DND-41 (cell line): Measurements from ENCODE around the gene OR10G4.

Source experiments
- ATAC-seq: fragments of 200-7000 bp; cut with Tn5 transposase; 3 replicates; pipeline ENCODE4 v1.9.1; 2021; ENCODE audit warnings: low read depth; ENCODE audit not compliant: insufficient read depth
- DNase-seq: peaks from one replicate; pipeline ENCODE4 v3.0.0-alpha.2; 2020
- H2AFZ ChIP-seq: 2 replicates; pipeline ENCODE4 v1.6.0; 2012; ENCODE audit warnings: low read depth, low read length
- H3K27ac ChIP-seq: 2 replicates; pipeline ENCODE4 v1.5.1; 2012; ENCODE audit warnings: low read length, inconsistent platforms
- H3K27me3 ChIP-seq: fragments of 200-600 bp; sonication (generic); 2 replicates; pipeline ENCODE4 v1.6.0; 2012; ENCODE audit warnings: low read length, mild to moderate bottlenecking, inconsistent platforms; ENCODE audit not compliant: insufficient read depth, poor library complexity
- H3K36me3 ChIP-seq: 2 replicates; pipeline ENCODE4 v1.5.1; 2012; ENCODE audit warnings: low read length, inconsistent platforms; ENCODE audit not compliant: insufficient read depth
- H3K4me1 ChIP-seq: 2 replicates; pipeline ENCODE4 v1.5.1; 2012; ENCODE audit warnings: mild to moderate bottlenecking, low read length; ENCODE audit not compliant: insufficient read depth
- H3K4me2 ChIP-seq: 2 replicates; pipeline ENCODE4 v1.6.0; 2012; ENCODE audit warnings: mild to moderate bottlenecking, moderate library complexity, low read length, inconsistent platforms; ENCODE audit not compliant: insufficient read depth
- H3K4me3 ChIP-seq, 2 experiments: fragments of 200-600 bp in 1 of 2; shearing (Covaris generic) in 1 of 2; 2 replicates each; pipeline ENCODE4 v1.5.1; 2012 to 2016; ENCODE audit warnings: inconsistent platforms in 2 of 2, low read length in 2 of 2, mild to moderate bottlenecking in 2 of 2, low read depth in 1 of 2, moderate library complexity in 1 of 2
- H3K79me2 ChIP-seq: 2 replicates; pipeline ENCODE4 v1.6.0; 2012; ENCODE audit warnings: low read length, inconsistent platforms; ENCODE audit not compliant: insufficient read depth
- H3K9ac ChIP-seq: 2 replicates; pipeline ENCODE4 v1.6.0; 2012; ENCODE audit warnings: low read depth, mild to moderate bottlenecking, inconsistent platforms, low read length, moderate library complexity
- H3K9me3 ChIP-seq: 2 replicates; pipeline ENCODE4 v1.5.1; 2012; ENCODE audit warnings: low read length, moderate library complexity, mild to moderate bottlenecking, inconsistent platforms; ENCODE audit not compliant: insufficient read depth, severe bottlenecking
- H4K20me1 ChIP-seq: 2 replicates; pipeline ENCODE4 v1.6.0; 2012; ENCODE audit warnings: low read length; ENCODE audit not compliant: insufficient read depth
- EZH2 ChIP-seq: IDR thresholded peaks from 3 replicates; pipeline ENCODE4 v1.6.1; 2012; ENCODE audit warnings: borderline replicate concordance, low read depth, mild to moderate bottlenecking, moderate library complexity, low read length, inconsistent platforms; ENCODE audit not compliant: severe bottlenecking
- TF ChIP-seq, protein P1 (sequence below): IDR thresholded peaks from 2 replicates; pipeline ENCODE4 v1.5.1; 2012; ENCODE audit warnings: borderline replicate concordance, low read length, moderate library complexity, mild to moderate bottlenecking; ENCODE audit not compliant: poor library complexity, severe bottlenecking; ENCODE audit errors: extremely low read depth

Gene OR10G4

DNA sequence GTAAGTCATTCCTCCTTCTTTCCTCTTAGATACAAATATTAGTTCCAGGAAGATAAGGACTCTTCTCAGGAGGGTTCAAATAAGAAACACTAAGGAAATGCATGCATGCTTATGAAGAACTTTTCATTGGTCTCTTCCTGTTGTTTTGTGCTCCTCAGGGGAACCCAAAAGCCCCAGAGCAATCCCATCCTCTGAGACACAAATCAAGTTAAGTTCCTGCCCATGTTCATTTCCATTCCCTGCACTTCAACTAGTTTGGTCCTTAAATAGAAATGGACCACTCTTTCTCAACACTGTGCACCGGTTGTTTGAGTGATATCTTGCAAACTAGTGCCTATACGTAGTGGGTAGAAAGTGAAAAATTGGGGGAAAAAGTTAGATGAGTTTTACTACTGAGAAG, at the start of gene OR10G4:
Gene OR10G4 (plus strand): TSS at position 301 of the 400 bp plus-strand sequence. CDS start 2,578 bp downstream, outside the sequence.
- Histone ChIP-seq H3K9ac (no peak within 1 kb of the TSS), H3K79me2 (no peaks in the 10 kb centered on the region), H3K4me1 (no peaks in the 10 kb centered on the region), H3K27ac (no peak within 1 kb of the TSS), H3K4me3 (no peak within 1 kb of the TSS), H3K27me3 (no peaks in the 10 kb centered on the region), H2AFZ (no peak within 1 kb of the TSS), H3K9me3 (no peaks in the 10 kb centered on the region), H3K36me3 (no peaks in the 10 kb centered on the region), H4K20me1 (no peaks in the 10 kb centered on the region), H3K4me2 (no peak within 1 kb of the TSS)
- TF ChIP-seq, protein P1, sequence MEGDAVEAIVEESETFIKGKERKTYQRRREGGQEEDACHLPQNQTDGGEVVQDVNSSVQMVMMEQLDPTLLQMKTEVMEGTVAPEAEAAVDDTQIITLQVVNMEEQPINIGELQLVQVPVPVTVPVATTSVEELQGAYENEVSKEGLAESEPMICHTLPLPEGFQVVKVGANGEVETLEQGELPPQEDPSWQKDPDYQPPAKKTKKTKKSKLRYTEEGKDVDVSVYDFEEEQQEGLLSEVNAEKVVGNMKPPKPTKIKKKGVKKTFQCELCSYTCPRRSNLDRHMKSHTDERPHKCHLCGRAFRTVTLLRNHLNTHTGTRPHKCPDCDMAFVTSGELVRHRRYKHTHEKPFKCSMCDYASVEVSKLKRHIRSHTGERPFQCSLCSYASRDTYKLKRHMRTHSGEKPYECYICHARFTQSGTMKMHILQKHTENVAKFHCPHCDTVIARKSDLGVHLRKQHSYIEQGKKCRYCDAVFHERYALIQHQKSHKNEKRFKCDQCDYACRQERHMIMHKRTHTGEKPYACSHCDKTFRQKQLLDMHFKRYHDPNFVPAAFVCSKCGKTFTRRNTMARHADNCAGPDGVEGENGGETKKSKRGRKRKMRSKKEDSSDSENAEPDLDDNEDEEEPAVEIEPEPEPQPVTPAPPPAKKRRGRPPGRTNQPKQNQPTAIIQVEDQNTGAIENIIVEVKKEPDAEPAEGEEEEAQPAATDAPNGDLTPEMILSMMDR: no peak
- no peak for TF ChIP-seq EZH2
- ATAC-seq (no peak), DNase-seq (no peak)

GRCh38 chr11:123973816-123974215, 39.0 kb upstream of the OR10G4 start:
- H3K4me2 ChIP-seq: no peak overlapping the region
- DNase-seq (no peak), ATAC-seq (no peak)
- no peaks in the 10 kb centered on the region for H4K20me1 ChIP-seq
- no peaks in the 10 kb centered on the region for H3K79me2 ChIP-seq
- no peaks in the 10 kb centered on the region for H3K36me3 ChIP-seq
- no peak overlapping the region for H3K9ac ChIP-seq
- H2AFZ ChIP-seq: no peak overlapping the region
- no peak overlapping the region for H3K4me3 ChIP-seq
- H3K27ac ChIP-seq: no peak overlapping the region
- no peaks in the 10 kb centered on the region for H3K4me1 ChIP-seq
- H3K27me3 ChIP-seq: no peaks in the 10 kb centered on the region
- no peaks in the 10 kb centered on the region for H3K9me3 ChIP-seq
- TF ChIP-seq EZH2: no peak
- TF ChIP-seq, protein P1: no peak

DNA sequence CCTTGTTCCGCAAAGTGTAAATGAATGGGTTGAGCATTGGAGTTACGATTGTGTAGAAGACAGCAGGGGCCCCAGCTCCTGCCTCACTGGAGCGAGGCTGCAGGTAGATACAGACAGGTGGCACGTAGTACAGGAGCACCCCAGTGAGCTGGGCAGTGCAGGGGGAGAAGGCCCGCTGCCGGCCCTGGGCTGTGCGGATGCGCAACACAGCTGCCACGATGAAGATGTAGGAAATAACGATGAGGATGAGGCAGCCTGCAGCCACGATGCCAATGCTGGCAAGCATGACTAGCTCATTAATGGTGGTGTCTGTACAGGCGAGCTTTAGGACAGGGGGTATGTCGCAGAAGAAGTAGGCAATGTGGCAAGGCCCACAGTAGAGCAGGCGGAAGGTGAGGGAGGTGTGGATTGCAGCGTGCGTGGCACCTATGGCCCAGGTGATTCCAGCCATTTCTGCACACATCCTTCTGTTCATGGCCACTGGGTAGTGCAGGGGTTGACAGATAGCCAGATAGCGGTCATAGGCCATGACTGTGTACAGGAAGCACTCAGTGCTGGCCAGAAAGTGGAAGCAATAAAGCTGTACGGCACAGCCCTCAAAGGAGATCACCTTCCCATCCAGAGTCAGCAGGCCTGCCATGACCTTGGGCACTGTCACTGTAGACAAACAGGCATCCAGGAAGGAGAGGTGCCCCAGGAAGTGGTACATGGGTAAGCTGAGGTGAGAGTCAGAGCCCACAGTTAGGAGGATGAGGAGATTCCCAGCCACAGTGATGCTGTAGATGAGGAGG, 35.8 kb upstream of the OR10G4 start:
- Histone ChIP-seq H3K79me2 (no peaks in the 10 kb centered on the region), H3K4me3 (no peak overlapping the region), H2AFZ (no peak overlapping the region), H4K20me1 (no peaks in the 10 kb centered on the region), H3K36me3 (no peaks in the 10 kb centered on the region), H3K27ac (no peak overlapping the region), H3K4me2 (no peak overlapping the region), H3K4me1 (no peaks in the 10 kb centered on the region), H3K27me3 (no peaks in the 10 kb centered on the region), H3K9ac (no peak overlapping the region), H3K9me3 (no peaks in the 10 kb centered on the region)
- ATAC-seq (no peak), DNase-seq (no peak)
- no peak for TF ChIP-seq EZH2
- TF ChIP-seq, protein P1: no peak
